ENCODE measurements around the gene MRPL57. TPM values are rescaled to one million over a fixed set of nuclear protein-coding genes. Genes with fewer than 3 reads are reported as not detected.

The MRPL57 gene
- total and polyA plus RNA-seq, 5 donors from 2014 or later: 9.6 to 70.8 (median 60.4) TPM

- H3K36me3 ChIP-seq (ENCODE audit: control insufficient read depth, insufficient read depth, low read length): peaks cover 14% of the 10 kb centered on the region
- H3K4me1 ChIP-seq (ENCODE audit: control insufficient read depth, insufficient read depth, low read length, poor library complexity, severe bottlenecking): peaks cover 37% of the 10 kb centered on the region
- Mint-ChIP-seq H3K27ac (peak overlapping the region; percentile 98 to 100 (median 99)), H3K4me1 (peaks cover 5 to 43% (median 29%) of the 10 kb centered on the region in 4 donors), H3K27me3 (peaks cover 19% of the 10 kb centered on the region), H3K4me3 (peak overlapping the region; percentile 96 to 100 (median 97)), H3K9me3 (peaks cover 0 to 2% (median 0%) of the 10 kb centered on the region in 7 donors), H3K36me3 (peaks cover 15% of the 10 kb centered on the region)
- no peaks in the 10 kb centered on the region for H3K9me3 ChIP-seq (ENCODE audit: control insufficient read depth in 2 of 2, low read length in 2 of 2)
- no peak for ATAC-seq (ENCODE audit: low read depth in 2 of 2)
- H3K27me3 ChIP-seq (ENCODE audit: control insufficient read depth, insufficient read depth, low read length): peaks cover 2% of the 10 kb centered on the region
- DNase-seq: no peak
- peak overlapping the region; percentile 99 for H3K4me3 ChIP-seq (ENCODE audit: low read depth, low read length)
- peak overlapping the region; percentile 99 for H3K27ac ChIP-seq (ENCODE audit: insufficient read depth, low read length, poor library complexity, severe bottlenecking)
Measured at GRCh38 chr13:21139374-21139773, 37.1 kb upstream of the MRPL57 start.

- no peaks in the 10 kb centered on the region for H3K27me3 ChIP-seq (ENCODE audit: control insufficient read depth, insufficient read depth, low read length)
- peaks cover 39% of the 10 kb centered on the region for H3K4me1 ChIP-seq (ENCODE audit: control insufficient read depth, insufficient read depth, low read length, poor library complexity, severe bottlenecking)
- no peaks in the 10 kb centered on the region for H3K9me3 Mint-ChIP-seq
- H3K9me3 ChIP-seq (ENCODE audit: control insufficient read depth in 2 of 2, low read length in 2 of 2): no peaks in the 10 kb centered on the region
- H3K27ac Mint-ChIP-seq: peak overlapping the region; percentile 36 to 89 (median 38)
- H3K36me3 ChIP-seq (ENCODE audit: control insufficient read depth, insufficient read depth, low read length): peaks cover 38% of the 10 kb centered on the region
- peaks cover 20% of the 10 kb centered on the region for H3K36me3 Mint-ChIP-seq
- DNase-seq (no peak), ATAC-seq (ENCODE audit: low read depth in 2 of 2) (no peak)
- peak overlapping the region; percentile 77 to 90 (median 83) for H3K4me3 Mint-ChIP-seq
- peaks cover 5 to 64% (median 45%) of the 10 kb centered on the region in 4 donors for H3K4me1 Mint-ChIP-seq
- peaks cover 6% of the 10 kb centered on the region for H3K27me3 Mint-ChIP-seq
- peak overlapping the region; percentile 53 for H3K4me3 ChIP-seq (ENCODE audit: low read depth, low read length)
- H3K27ac ChIP-seq (ENCODE audit: insufficient read depth, low read length, poor library complexity, severe bottlenecking): no peak overlapping the region
Measured at GRCh38 chr13:21142766-21143165, 33.7 kb upstream of the MRPL57 start.

GRCh38 chr13:21147827-21148226 is 28.6 kb upstream of the MRPL57 start:
- Mint-ChIP-seq H3K27me3 (no peaks in the 10 kb centered on the region), H3K4me1 (peaks cover 0 to 35% (median 27%) of the 10 kb centered on the region in 4 donors), H3K9me3 (no peaks in the 10 kb centered on the region), H3K36me3 (peaks cover 20% of the 10 kb centered on the region), H3K27ac (peak overlapping the region in 1 of 3 donors; percentile 16), H3K4me3 (no peak overlapping the region)
- Histone ChIP-seq H3K4me3 (ENCODE audit: low read depth, low read length) (no peak overlapping the region), H3K27me3 (ENCODE audit: control insufficient read depth, insufficient read depth, low read length) (no peaks in the 10 kb centered on the region), H3K27ac (ENCODE audit: insufficient read depth, low read length, poor library complexity, severe bottlenecking) (no peak overlapping the region), H3K36me3 (ENCODE audit: control insufficient read depth, insufficient read depth, low read length) (peaks cover 40% of the 10 kb centered on the region), H3K4me1 (ENCODE audit: control insufficient read depth, insufficient read depth, low read length, poor library complexity, severe bottlenecking) (peaks cover 13% of the 10 kb centered on the region), H3K9me3 (ENCODE audit: control insufficient read depth in 2 of 2, low read length in 2 of 2) (no peaks in the 10 kb centered on the region)
- DNase-seq (no peak), ATAC-seq (ENCODE audit: low read depth in 2 of 2) (no peak)

- H3K4me3 Mint-ChIP-seq: no peak overlapping the region
- no peak for DNase-seq
- peaks cover 14% of the 10 kb centered on the region for H3K36me3 Mint-ChIP-seq
- no peaks in the 10 kb centered on the region for H3K27me3 Mint-ChIP-seq
- no peaks in the 10 kb centered on the region for H3K9me3 Mint-ChIP-seq
- H3K36me3 ChIP-seq (ENCODE audit: control insufficient read depth, insufficient read depth, low read length): peaks cover 32% of the 10 kb centered on the region
- no peak overlapping the region for H3K4me3 ChIP-seq (ENCODE audit: low read depth, low read length)
- H3K27ac ChIP-seq (ENCODE audit: insufficient read depth, low read length, poor library complexity, severe bottlenecking): no peak overlapping the region
- no peak for ATAC-seq (ENCODE audit: low read depth in 2 of 2)
- no peaks in the 10 kb centered on the region for H3K9me3 ChIP-seq (ENCODE audit: control insufficient read depth in 2 of 2, low read length in 2 of 2)
- H3K4me1 Mint-ChIP-seq: peaks cover 0 to 26% (median 18%) of the 10 kb centered on the region in 4 donors
- peaks cover 4% of the 10 kb centered on the region for H3K4me1 ChIP-seq (ENCODE audit: control insufficient read depth, insufficient read depth, low read length, poor library complexity, severe bottlenecking)
- H3K27ac Mint-ChIP-seq: peak overlapping the region in 1 of 3 donors; percentile 16
- H3K27me3 ChIP-seq (ENCODE audit: control insufficient read depth, insufficient read depth, low read length): no peaks in the 10 kb centered on the region
Measured at GRCh38 chr13:21148557-21149258, 27.8 kb upstream of the MRPL57 start.

- Histone ChIP-seq H3K27ac (ENCODE audit: insufficient read depth, low read length, poor library complexity, severe bottlenecking) (no peak overlapping the region), H3K36me3 (ENCODE audit: control insufficient read depth, insufficient read depth, low read length) (peaks cover 30% of the 10 kb centered on the region)
- H3K27ac Mint-ChIP-seq: no peak overlapping the region
Measured at GRCh38 chr13:21149568-21149967, 26.9 kb upstream of the MRPL57 start.

GRCh38 chr13:21150013-21150412 is 26.4 kb upstream of the MRPL57 start:
- DNase-seq (no peak), ATAC-seq (ENCODE audit: low read depth in 2 of 2) (no peak)
- no peaks in the 10 kb centered on the region for H3K4me1 ChIP-seq (ENCODE audit: control insufficient read depth, insufficient read depth, low read length, poor library complexity, severe bottlenecking)
- no peaks in the 10 kb centered on the region for H3K27me3 ChIP-seq (ENCODE audit: control insufficient read depth, insufficient read depth, low read length)
- Mint-ChIP-seq H3K36me3 (peaks cover 12% of the 10 kb centered on the region), H3K4me1 (peaks cover 0 to 18% (median 10%) of the 10 kb centered on the region in 4 donors), H3K9me3 (no peaks in the 10 kb centered on the region), H3K27me3 (no peaks in the 10 kb centered on the region), H3K4me3 (no peak overlapping the region), H3K27ac (no peak overlapping the region)
- no peak overlapping the region for H3K27ac ChIP-seq (ENCODE audit: insufficient read depth, low read length, poor library complexity, severe bottlenecking)
- no peak overlapping the region for H3K4me3 ChIP-seq (ENCODE audit: low read depth, low read length)
- no peaks in the 10 kb centered on the region for H3K9me3 ChIP-seq (ENCODE audit: control insufficient read depth in 2 of 2, low read length in 2 of 2)
- peaks cover 30% of the 10 kb centered on the region for H3K36me3 ChIP-seq (ENCODE audit: control insufficient read depth, insufficient read depth, low read length)

More at GRCh38 chr13:21149568-21149967, 26.9 kb upstream of the MRPL57 start:
- Histone ChIP-seq H3K4me1 (ENCODE audit: control insufficient read depth, insufficient read depth, low read length, poor library complexity, severe bottlenecking) (peaks cover under 1% of the 10 kb centered on the region), H3K27me3 (ENCODE audit: control insufficient read depth, insufficient read depth, low read length) (no peaks in the 10 kb centered on the region), H3K4me3 (ENCODE audit: low read depth, low read length) (no peak overlapping the region), H3K9me3 (ENCODE audit: control insufficient read depth in 2 of 2, low read length in 2 of 2) (no peaks in the 10 kb centered on the region)
- Mint-ChIP-seq H3K4me3 (no peak overlapping the region), H3K4me1 (peaks cover 0 to 22% (median 13%) of the 10 kb centered on the region in 4 donors), H3K36me3 (peaks cover 12% of the 10 kb centered on the region), H3K9me3 (no peaks in the 10 kb centered on the region), H3K27me3 (no peaks in the 10 kb centered on the region)
- ATAC-seq (ENCODE audit: low read depth in 2 of 2) (no peak), DNase-seq (no peak)

GRCh38 chr13:21152251-21152899 is 24.1 kb upstream of the MRPL57 start:
- no peak overlapping the region for H3K27ac Mint-ChIP-seq
- H3K4me3 Mint-ChIP-seq: no peak overlapping the region
- no peaks in the 10 kb centered on the region for H3K27me3 ChIP-seq (ENCODE audit: control insufficient read depth, insufficient read depth, low read length)
- H3K4me1 ChIP-seq (ENCODE audit: control insufficient read depth, insufficient read depth, low read length, poor library complexity, severe bottlenecking): no peaks in the 10 kb centered on the region
- ATAC-seq (ENCODE audit: low read depth in 2 of 2): no peak
- H3K27ac ChIP-seq (ENCODE audit: insufficient read depth, low read length, poor library complexity, severe bottlenecking): no peak overlapping the region
- H3K27me3 Mint-ChIP-seq: no peaks in the 10 kb centered on the region
- peaks cover 10% of the 10 kb centered on the region for H3K36me3 Mint-ChIP-seq
- no peak overlapping the region for H3K4me3 ChIP-seq (ENCODE audit: low read depth, low read length)
- peaks cover 11% of the 10 kb centered on the region for H3K36me3 ChIP-seq (ENCODE audit: control insufficient read depth, insufficient read depth, low read length)
- DNase-seq: no peak
- H3K9me3 Mint-ChIP-seq: no peaks in the 10 kb centered on the region
- H3K4me1 Mint-ChIP-seq: peaks cover 0 to 2% (median 0%) of the 10 kb centered on the region in 4 donors
- H3K9me3 ChIP-seq (ENCODE audit: control insufficient read depth in 2 of 2, low read length in 2 of 2): no peaks in the 10 kb centered on the region

All from CD4-positive, CD25-positive, alpha-beta regulatory T cell (primary cell).